GM21360 (cell line): ENCODE measurements around the gene DYRK1A.

Experiments used
- ATAC-seq: cut with Tn5 transposase; IDR thresholded peaks from one replicate; pipeline ENCODE4 v1.9.1; 2021; ENCODE audit warnings: mild to moderate bottlenecking, moderate library complexity; ENCODE audit not compliant: unreplicated experiment

Gene DYRK1A

DNA sequence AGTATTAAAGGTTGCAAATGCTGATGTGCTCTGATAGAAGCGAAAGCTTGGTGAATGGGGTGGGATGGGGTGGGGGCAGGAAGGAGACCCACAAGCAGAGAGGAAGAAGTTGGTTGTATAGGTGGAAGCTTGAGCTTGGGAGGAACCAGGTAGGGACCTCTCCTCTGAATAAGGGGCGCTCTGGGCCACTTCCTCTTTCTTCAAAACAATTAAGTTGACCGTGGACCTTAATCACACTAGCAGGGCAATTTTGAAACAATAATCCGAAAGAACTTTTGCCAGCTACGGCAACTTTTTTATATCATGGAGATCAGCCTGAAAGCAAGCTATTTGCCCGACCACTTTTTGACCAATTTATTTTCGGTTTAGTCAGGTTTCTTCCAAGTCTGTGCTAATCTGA is 1.9 kb upstream of the DYRK1A start:
- ATAC-seq: no peak

- ATAC-seq: peak; percentile 27
Measured at GRCh38 chr21:37365517-37366481, 774 bp upstream of the DYRK1A start.

- no peak for ATAC-seq
Measured at GRCh38 chr21:37367336-37367702, 746 bp downstream of the DYRK1A start.

GRCh38 chr21:37367703-37368540 is 1.3 kb downstream of the DYRK1A start:
- no peak for ATAC-seq

DNA sequence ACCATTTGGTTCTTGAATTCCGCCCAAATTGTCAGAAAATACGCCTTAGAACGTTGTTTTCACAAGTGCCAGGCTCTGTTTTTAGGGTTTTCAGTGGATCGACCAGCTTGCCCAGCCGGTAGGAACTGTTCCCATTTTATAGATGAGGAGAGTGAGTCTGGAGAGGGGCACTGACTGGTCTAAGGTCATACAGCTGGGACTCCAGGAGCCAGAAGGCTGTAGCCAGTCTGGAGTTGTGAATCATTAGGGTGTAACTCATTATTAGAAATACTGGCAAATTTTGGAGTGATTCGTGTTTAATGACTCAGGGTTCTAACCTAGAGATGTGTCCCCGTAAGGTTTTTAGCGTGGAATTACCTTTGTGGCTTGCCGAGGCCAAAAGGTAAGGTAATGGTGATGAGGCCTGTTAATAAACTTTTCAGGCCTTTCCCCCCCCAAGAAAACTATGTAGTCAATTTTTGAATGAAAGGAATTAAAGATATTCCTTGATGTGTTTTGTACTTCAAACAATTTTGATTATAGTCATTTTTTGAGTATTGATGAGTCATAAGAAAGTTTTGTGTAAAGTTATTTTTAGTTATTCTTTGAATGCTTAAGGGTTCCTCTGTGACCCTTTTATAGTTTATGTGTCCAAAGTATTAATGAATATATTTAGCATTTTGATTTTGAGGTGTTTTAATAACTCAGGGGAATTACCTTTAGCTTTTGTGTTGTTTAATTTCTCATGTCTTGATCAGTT is 2.1 kb downstream of the DYRK1A start:
- ATAC-seq: no peak

DNA sequence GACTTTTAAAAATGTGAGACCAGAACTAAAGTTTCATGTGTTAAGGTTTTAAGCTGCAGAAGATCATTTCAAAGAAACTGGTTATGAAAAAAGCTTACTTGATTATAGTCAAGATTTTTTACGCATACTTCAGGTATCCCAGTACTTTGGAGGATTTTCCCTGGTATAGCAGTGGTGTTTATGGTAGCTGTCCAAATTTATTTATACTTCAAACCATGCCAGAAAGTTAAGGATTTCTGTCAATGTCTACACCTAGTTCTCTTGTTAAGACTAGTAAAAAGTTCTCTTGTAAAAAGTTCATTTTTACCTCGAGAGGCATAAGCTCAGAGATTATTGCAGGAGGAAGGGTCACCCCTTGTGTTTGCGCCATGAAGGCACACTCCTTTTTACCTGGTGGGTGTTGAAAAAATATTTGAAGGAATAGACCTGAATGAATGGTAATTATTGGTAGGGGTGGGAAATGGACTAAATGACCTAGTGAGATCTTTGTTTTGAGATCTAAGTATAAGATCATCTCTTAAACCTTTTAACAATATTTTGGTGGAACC is 2.8 kb downstream of the DYRK1A start:
- ATAC-seq: no peak

DNA sequence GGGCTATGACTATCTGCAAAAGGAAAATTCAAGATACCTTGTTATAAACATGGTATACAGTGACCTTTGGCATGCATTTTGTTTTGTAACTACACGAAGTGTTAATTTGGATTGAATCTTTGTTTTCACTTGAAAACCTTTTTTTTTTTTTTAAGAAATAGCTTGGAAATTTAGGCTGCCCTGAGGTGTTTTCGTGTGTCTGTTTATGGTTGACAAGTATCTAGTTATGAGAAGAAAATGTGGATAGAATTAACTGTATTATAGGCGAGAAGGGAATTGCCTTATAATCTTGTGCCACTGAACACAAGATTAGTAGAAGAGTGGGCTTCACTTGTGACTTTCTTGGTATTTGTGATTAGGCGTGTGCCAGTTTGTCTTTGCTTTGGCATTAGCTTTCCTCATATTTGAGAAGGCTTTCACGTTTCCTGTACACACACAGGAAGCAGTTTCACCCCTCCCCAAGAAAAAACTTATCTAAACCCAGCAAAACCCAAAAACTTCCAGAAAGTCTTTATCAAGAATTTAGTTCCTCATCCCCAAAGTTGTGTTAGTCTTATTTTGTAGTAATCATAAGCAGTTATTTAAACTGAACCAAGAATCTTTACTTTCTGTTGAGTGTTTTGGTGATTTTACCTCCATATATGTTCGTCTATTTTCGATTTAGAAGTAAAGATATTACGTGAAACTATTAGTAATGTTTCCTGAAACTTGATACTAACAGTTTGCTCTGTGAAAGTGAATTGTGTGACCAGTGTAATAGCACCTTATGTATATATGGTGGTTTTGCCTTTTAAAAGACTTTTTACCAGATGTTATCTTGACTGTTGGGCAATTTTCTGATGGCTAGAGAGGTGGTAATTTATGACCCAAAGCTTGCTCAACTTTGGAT is 3.8 kb downstream of the DYRK1A start:
- ATAC-seq: no peak

DNA sequence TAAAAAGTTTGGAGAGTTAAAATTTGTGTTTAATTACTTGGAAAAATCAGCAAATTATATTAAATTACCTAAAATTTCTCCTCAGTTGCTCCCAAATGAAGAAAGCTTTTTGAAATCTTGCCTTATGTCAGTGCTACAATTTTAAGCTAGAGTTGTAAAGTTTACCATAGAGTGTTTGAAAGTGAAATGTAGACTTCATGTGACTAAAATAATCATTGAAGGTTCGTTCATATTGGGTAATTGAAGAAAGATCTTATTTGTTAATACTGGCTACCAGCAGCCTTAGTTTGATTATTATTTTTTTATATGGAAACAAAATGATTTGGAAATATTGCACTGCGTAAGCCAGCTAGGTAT is 4.4 kb downstream of the DYRK1A start:
- ATAC-seq: no peak

DNA sequence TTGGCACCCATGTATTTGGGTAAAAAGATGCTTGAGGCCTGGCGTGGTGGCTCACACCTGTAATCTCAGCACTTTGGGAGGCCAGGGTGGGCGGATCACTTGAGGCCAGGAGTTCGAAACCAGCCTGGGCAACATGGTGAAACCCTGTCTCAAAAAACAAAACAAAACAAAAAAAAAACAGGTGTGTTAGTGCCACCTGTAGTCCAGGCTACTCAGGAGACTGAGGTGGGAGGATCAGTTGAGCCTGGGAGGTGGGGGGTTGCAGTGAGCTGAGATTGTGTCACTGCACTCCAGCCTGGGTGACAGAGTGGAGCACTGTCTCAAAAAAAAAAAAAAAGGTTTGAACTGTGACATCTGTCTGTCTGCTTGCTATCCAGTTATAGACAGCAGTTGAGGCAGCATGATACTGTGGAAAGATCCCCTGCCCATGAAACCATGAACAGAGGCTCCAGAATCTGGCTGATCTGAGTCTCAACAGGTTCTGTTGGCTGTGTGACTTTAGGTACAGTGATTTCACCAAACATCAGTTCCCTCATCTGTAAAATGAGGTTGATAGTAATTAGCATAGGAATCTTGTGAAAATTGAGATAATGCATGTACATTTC is 5.7 kb downstream of the DYRK1A start:
- no peak for ATAC-seq

DNA sequence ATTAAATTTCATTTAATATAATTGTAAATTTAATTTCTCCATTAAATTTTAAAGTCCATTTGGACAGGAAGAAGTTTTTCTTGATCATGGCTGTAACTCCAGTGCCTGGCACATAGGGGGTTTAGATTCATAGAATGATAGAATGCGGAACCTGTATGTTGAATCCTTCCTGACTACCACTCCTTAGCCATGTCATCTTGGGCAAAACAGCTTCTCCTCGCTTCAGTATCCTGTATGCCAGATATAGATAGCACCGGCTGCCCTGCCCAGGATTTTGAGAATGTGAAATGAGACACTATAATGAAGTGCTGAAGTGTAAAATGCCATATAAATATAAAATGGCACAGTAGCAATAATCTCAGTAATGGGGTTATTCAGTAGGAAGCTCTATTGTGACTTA is 6.4 kb downstream of the DYRK1A start:
- no peak for ATAC-seq

GRCh38 chr21:37373539-37373938 is 7.0 kb downstream of the DYRK1A start:
- ATAC-seq: no peak

DNA sequence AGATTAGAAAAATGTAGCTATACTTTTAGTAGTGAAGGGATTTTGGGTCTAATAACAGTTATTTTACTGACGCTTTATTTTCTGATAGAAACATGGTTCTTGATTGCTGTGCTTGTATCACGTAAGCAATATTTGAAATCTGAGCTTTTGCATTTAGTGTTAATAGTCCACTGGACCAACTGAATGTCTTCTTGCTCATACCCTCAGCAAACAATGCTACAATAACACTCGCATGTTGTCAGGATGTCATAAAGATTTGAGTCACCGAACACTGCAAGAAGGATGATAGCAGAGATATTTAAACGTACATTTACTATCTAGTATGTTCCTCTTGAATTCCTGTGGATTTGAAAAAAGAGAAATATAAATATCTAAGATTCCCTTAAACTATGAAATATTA is 7.5 kb downstream of the DYRK1A start:
- no peak for ATAC-seq

GRCh38 chr21:37375866-37376574 is 9.4 kb downstream of the DYRK1A start:
- ATAC-seq: no peak

- no peak for ATAC-seq
Measured at GRCh38 chr21:37378700-37379139, 12.1 kb downstream of the DYRK1A start.

- ATAC-seq: no peak
Measured at GRCh38 chr21:37380349-37381323, 14.1 kb downstream of the DYRK1A start.

- no peak for ATAC-seq
Measured at GRCh38 chr21:37381883-37382585, 15.5 kb downstream of the DYRK1A start.

GRCh38 chr21:37383086-37383485 is 16.5 kb downstream of the DYRK1A start:
- ATAC-seq: no peak
